ENCODE results near the gene CREB3L1. TPM values are rescaled to one million over a fixed set of nuclear protein-coding genes. Genes with fewer than 3 reads are reported as not detected.

The CREB3L1 gene
- total RNA-seq, 1 experiment from 2014 or later = 1.1 TPM

DNA sequence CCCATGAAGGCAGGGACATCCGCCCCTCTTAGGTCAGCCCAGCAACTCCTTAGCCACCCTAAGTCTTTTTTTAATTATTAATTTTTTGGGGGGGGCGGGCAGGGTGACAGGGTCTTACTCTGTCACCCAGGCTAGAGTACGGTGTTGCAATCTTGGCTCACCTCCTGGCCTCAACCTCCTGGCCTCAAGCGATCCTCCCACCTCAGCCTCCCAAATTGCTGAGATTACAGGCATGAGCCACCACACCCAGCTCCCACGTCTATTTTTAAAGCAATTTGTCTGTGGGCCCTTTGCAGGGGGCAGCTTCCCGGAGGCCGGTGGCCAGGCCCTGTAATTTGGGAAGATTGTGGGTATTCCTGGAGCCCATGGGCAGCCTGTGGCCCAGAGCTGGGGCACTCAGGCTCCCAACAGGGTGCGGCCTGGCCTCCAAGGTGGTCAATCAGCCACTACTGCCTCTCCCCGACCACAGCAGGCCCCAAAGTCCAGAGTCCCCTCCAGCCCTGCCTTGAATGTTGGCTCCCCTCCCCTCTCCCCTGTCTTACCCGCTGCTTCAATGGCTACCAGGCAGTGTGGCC, 27.2 kb downstream of the CREB3L1 start:
- Histone ChIP-seq H3K27ac (ENCODE audit: low read length) (no peak overlapping the region), H4K20me1 (ENCODE audit: low read length) (no peaks in the 10 kb centered on the region), H2AFZ (ENCODE audit: low read length) (no peak overlapping the region), H3K36me3 (ENCODE audit: low read depth, low read length) (no peaks in the 10 kb centered on the region), H3K27me3 (ENCODE audit: low read length) (no peaks in the 10 kb centered on the region), H3K9me3 (ENCODE audit: low read length) (no peaks in the 10 kb centered on the region), H3K4me1 (ENCODE audit: insufficient read depth, low read length) (peaks cover 12% of the 10 kb centered on the region), H3K79me2 (ENCODE audit: low read length) (no peaks in the 10 kb centered on the region), H3K9ac (ENCODE audit: low read length) (no peak overlapping the region), H3K4me2 (ENCODE audit: low read length) (no peak overlapping the region), H3K9me2 (replicated peaks; ENCODE audit: low read length) (no peaks in the 10 kb centered on the region), H3F3A (ENCODE audit: low read length, unreplicated experiment) (no peaks in the 10 kb centered on the region), H3K4me3 (ENCODE audit: low read length) (no peak overlapping the region)
- intact Hi-C loops (cut with micrococcal nuclease) = no loop called here
- ChIA-PET CTCF (no interaction called here), POLR2A (ENCODE audit: unreplicated experiment) (no interaction called here)
- TF ChIP-seq EZH2phosphoT487 (IDR thresholded peaks at IDR 0.05; ENCODE audit: borderline replicate concordance, low read length) (no peak), CTCF (conservative IDR thresholded peaks at IDR 0.05; ENCODE audit: low read depth, low read length) (no peak), EZH2 (IDR thresholded peaks at IDR 0.05; ENCODE audit: low read length, unreplicated experiment) (no peak)
- DNase-seq = no peak
- no TSS peak for BruUV-seq (replicated peaks)
- ATAC-seq = no peak

DNA sequence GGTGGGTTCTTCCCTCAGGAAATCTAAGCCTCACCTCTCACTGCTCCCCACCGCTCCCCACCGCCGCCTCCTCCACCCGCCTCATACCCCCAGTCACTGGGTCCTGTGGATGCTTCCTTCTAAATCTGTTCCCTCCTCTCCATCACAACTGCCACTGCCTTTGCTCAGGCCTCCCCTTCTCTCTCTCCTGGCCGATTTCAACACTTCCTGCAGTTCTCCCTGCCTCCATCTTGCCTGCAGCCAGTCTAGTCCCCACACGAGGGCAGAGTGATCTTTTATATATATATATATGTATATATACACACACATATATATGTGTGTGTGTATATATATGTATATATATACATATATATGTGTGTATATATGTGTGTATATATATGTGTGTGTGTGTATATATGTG, 27.8 kb downstream of the CREB3L1 start:
- Histone ChIP-seq H3K4me3 (ENCODE audit: low read length) (no peak overlapping the region), H2AFZ (ENCODE audit: low read length) (no peak overlapping the region), H3K36me3 (ENCODE audit: low read depth, low read length) (no peaks in the 10 kb centered on the region), H3K27ac (ENCODE audit: low read length) (no peak overlapping the region), H3K27me3 (ENCODE audit: low read length) (no peaks in the 10 kb centered on the region), H3F3A (ENCODE audit: low read length, unreplicated experiment) (no peaks in the 10 kb centered on the region), H3K9me3 (ENCODE audit: low read length) (no peaks in the 10 kb centered on the region), H3K79me2 (ENCODE audit: low read length) (no peaks in the 10 kb centered on the region), H4K20me1 (ENCODE audit: low read length) (no peaks in the 10 kb centered on the region), H3K9me2 (replicated peaks; ENCODE audit: low read length) (no peaks in the 10 kb centered on the region), H3K9ac (ENCODE audit: low read length) (no peak overlapping the region), H3K4me2 (ENCODE audit: low read length) (no peak overlapping the region), H3K4me1 (ENCODE audit: insufficient read depth, low read length) (peaks cover 10% of the 10 kb centered on the region)
- no peak for TF ChIP-seq CTCF (conservative IDR thresholded peaks at IDR 0.05; ENCODE audit: low read depth, low read length)
- no peak for TF ChIP-seq EZH2 (IDR thresholded peaks at IDR 0.05; ENCODE audit: low read length, unreplicated experiment)
- TF ChIP-seq EZH2phosphoT487 (IDR thresholded peaks at IDR 0.05; ENCODE audit: borderline replicate concordance, low read length) = no peak
- CTCF ChIA-PET = no interaction called here
- BruUV-seq (replicated peaks) = no TSS peak
- intact Hi-C loops (cut with micrococcal nuclease) = no loop called here
- ATAC-seq (no peak), DNase-seq (no peak)
- POLR2A ChIA-PET (ENCODE audit: unreplicated experiment) = no interaction called here

DNA sequence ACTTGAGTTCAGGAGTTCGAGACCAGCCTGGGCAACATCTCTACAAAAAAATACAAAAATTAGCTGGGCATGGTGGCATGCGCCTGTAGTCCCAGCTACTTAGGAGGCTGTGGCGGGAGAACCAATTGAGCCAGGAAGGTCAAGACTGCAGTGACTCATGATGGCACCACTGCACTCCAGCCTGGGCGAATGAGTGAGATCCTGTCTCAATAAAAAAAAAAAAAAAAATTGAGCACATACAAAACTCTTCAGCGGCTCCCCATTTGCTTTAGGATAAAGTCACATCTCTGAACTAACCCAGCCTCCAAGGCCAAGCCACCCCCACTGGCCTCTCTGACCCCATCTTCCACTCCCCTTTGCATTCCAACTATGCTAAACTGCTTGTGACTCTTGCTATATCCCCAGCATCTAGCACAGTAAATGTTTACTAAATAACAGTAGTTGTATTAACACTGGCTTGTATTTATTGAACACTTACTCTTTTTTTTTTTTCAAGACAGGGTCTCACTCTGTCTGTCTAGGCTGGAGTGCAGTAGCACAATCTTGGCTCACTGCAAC, 28.9 kb downstream of the CREB3L1 start:
- Histone ChIP-seq H3K27me3 (ENCODE audit: low read length) (no peaks in the 10 kb centered on the region), H3K36me3 (ENCODE audit: low read depth, low read length) (no peaks in the 10 kb centered on the region), H3F3A (ENCODE audit: low read length, unreplicated experiment) (no peaks in the 10 kb centered on the region), H3K79me2 (ENCODE audit: low read length) (no peaks in the 10 kb centered on the region), H3K4me1 (ENCODE audit: insufficient read depth, low read length) (peaks cover 8% of the 10 kb centered on the region; the same call in 1 of the 2 replicates), H3K9ac (ENCODE audit: low read length) (no peak overlapping the region), H3K4me2 (ENCODE audit: low read length) (no peak overlapping the region), H3K9me2 (replicated peaks; ENCODE audit: low read length) (no peaks in the 10 kb centered on the region), H3K27ac (ENCODE audit: low read length) (no peak overlapping the region), H4K20me1 (ENCODE audit: low read length) (no peaks in the 10 kb centered on the region), H3K9me3 (ENCODE audit: low read length) (no peaks in the 10 kb centered on the region), H3K4me3 (ENCODE audit: low read length) (no peak overlapping the region), H2AFZ (ENCODE audit: low read length) (no peak overlapping the region)
- CTCF ChIA-PET = no interaction called here
- DNase-seq (no peak), ATAC-seq (no peak)
- POLR2A ChIA-PET (ENCODE audit: unreplicated experiment) = no interaction called here
- intact Hi-C loops (cut with micrococcal nuclease) = no loop called here
- BruUV-seq (replicated peaks) = no TSS peak
- TF ChIP-seq CTCF (conservative IDR thresholded peaks at IDR 0.05; ENCODE audit: low read depth, low read length) = no peak
- no peak for TF ChIP-seq EZH2phosphoT487 (IDR thresholded peaks at IDR 0.05; ENCODE audit: borderline replicate concordance, low read length)
- no peak for TF ChIP-seq EZH2 (IDR thresholded peaks at IDR 0.05; ENCODE audit: low read length, unreplicated experiment)
